Stimulated activated CD4-positive, alpha-beta T cell treated with anti-CD3 and anti-CD28 coated beads, Interleukin-4, amount 100 ng/mL, for 1 hour (primary cell): ENCODE data around the gene PDE3A.
"Not testable (repeated sequence)": the region's sequence is repeated elsewhere in the genome, so short reads cannot be mapped to it uniquely, and the experiment has no call there.

Source experiments
- DNase-seq: peaks from one replicate; pipeline ENCODE4 v3.0.0-alpha.2; 2020

Gene PDE3A

DNA sequence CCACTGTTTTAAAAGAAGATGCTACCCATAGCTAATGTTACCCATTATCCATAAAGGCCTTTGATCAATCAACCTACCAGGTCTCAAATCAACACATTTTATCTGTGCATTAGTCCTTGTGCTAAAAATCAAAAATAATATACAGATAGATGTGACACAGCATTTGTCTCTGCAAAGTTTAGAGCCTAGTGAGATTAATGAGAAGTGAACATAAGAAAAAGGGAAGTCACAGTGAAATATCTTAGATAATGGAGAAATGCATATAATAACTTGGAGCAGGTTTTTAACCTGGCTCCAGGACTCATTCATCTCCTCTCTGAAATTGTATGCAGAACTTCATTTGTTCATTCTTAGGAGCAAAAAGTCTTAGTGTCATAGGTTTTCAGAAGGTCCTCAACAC is 7.2 kb downstream of the PDE3A start:
- no peak for DNase-seq

DNA sequence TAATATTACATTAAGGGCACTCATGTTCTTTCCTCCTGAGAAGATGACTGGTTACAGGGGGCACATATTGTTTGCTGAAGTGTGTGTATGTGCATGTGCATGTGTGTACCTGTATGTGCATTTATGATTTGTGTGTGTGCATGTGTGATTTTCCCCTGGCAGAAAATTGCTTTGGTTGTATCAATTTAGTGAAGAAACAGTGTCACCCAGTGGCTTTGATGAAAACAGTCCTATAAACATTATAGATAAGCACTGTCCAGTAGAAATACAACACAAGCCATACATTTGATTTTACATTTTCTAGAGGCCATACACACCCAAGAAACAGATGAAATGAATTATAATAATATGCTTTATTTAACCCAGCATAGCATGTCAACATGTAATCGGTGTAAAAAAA is 8.6 kb downstream of the PDE3A start:
- no peak for DNase-seq

DNA sequence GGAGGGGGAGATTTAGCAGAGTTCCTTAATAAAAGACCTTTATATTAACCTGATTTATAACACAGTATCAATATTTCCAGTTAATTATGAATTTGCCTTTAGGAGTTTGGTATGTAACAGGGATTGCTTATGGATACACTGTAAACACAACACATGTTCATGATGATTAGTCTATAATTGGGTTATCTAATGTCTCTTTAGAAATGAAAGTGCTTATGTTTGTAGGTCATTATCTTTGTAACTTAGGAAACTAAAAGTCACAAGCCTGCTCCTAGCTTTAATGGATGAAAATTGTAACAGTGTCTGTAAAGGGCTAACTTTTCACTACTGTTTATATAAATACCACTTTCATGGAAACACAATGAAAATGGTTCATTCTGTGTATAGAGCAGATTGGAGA is 9.4 kb downstream of the PDE3A start:
- no peak for DNase-seq

DNA sequence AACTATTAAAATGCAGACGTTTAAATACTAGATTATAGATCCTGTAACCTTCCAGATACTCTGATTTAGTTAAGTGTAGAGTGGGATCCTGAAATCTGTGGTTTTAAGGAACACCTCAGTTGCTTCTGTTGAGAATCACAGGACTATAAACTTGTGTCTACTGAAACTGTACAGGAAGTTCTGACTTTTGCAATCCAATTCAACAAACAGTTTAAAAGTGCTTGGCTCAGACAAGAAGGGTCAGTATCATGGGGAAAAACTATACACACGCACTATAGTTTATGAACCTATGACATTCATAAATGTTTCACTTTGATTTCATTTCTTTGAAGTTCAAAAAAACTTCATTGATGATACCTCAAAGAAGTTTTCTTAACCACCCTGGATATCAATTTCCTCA is 13.8 kb downstream of the PDE3A start:
- DNase-seq: no peak

DNA sequence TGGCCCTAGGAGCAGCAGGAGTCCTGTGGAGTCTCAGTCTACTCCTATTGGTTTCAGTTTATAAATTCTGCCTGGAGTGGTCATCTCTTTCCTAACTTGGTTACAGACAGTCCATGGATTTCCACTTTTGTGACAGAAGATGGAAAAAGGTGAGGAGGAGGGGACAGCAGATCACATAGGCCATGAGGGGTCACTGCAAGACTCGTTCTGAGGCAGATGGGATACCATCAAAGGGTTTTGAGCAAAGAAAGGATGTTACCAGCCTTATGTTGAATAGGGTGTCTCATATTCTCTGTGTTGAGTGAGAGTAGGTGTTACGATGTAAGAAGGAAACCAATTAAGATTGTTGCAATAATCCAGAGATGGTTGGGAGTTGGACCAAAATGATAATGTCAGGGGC is 15.3 kb downstream of the PDE3A start:
- no peak for DNase-seq

DNA sequence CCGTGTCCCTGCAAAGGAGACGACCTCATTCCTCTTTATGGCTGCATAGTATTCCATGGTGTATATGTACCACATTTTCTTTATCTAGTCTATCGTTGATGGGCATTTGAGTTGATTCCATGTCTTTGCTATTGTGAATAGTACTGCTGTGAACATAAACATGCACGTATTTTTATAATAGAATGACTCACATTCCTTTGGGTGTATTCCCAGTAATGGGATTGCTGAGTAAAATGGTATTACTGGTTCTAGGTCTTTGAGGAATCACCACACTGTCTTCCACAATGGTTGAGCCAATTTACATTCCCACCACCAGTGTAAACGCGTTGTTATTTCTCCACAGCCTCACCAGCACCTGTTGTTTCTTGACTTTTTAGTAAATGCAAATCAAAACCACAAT is 16.5 kb downstream of the PDE3A start:
- DNase-seq: not testable (repeated sequence)

DNA sequence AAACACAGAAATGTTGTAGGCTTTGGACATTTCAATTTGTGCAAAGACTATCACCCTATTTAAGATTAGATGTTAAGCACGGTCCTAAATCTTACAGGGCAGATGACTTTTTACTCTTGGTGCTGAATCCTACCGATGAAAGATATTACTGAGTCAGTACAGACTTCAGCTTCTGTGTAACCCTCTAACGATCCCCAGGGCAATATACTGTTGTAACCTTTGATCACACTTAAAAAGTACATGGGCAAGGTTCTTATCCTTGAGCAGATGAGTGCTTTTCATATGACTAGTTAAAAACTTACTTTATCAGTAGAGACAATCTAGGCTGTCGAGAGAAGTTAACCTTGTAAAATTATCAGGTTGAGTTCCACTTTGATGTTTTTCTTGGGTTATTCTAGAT is 22.5 kb downstream of the PDE3A start:
- no peak for DNase-seq

DNA sequence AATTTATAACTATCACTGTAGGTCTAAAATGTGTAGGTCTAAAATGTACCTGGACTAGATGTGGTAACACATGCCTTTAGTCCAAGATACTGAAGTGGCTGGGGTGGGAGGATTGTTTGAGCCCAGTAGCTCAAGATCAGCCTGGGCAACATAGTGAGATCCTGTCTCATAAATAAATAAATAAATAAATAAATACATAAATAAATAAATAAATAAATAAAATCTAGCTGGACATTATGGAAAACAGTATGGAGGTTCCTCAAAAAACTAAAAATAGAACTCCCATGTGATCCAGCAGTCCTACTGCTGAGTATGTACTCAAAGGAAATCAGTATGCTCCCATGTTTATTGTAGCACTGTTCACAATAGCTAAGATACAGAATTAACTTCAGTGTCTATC is 24.0 kb downstream of the PDE3A start:
- no peak for DNase-seq

DNA sequence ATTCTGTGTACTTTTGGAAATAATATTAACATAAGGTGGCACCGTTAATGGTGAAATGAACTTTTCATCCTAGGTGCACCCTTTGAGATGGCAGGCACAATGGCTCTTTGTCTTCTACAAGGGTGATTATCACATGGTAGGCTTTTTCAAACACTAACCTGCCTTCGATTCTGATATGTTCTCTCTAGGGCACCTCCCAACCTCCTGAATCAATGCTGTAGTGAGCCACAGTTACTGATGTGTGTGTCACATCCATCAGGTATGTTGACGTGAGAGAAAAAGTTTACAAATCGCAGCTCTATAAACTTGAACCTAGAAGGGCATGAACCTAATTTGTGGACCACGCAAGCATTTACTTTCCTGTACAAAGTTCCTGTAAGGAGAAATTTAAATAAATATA is 25.4 kb downstream of the PDE3A start:
- no peak for DNase-seq

DNA sequence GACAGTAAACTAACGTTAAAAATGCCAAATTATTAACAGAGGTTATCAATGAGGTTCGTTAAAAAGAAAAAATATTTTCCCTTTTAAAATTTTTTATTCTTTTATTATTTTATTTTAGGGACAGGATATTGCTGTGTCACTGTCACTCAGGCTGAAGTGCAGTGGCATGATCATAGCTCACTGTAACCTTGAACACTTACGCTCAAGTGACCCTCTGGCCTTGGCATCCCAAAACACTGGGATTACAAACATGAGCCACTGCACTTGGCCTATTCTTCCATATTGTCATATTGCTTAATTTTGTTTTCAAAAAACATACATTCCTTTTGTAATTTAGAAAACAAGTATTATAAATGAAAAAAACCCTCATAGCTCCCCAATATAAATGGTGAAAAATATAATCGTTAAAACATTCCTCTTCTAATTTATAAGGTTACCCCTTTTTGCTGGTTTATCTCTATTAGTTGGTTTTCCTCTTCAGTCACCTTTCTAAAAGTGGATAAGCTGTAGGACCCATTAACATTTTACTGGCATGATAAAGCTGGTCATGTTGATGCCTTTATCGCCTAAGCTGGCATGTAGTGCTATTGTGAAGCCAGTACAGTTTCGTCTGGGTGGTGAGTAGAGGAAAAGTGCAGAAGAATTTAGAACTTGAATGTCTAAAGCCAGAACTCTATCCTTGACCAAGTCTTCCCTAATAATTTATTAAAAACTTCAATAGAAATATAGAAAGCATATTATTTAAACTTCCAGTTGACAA is 27.6 kb downstream of the PDE3A start:
- DNase-seq: no peak

DNA sequence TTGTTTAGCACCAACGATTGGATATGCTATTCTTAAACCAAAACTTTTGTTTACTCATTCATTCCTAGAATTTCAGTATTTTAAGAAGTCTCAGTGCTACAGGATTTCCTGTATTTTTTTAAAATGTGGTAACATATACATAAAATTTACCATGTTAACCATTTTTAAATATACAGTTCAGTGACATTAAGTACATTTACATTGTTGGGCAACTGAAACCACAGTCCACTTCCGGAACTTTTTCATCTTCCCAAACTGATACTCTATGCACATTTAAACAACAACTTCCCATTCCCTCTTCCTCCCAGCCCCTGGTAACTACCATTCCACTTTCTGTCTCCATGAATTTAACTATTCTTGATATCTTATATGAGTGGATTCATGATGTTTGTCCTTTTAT is 30.3 kb downstream of the PDE3A start:
- DNase-seq: no peak

DNA sequence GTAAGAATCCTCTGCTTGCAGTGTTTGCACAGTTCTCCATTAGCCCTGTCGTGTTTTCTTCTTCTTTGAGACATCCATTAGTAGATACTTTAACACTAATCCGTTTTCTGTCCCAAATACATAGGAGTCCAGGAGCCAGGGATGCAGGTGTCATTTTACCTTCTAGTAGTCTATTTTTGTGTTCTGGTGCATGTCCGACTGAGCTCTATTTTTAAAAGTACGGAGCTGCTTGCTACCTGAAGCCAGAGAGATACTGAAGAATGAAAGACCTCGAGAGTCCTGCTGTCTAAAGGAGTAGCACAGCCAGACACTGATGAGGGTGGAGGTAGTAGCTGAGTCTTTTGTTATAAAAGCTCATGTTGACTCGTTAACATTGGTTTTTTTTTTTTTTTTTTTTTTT is 31.7 kb downstream of the PDE3A start:
- DNase-seq: no peak

DNA sequence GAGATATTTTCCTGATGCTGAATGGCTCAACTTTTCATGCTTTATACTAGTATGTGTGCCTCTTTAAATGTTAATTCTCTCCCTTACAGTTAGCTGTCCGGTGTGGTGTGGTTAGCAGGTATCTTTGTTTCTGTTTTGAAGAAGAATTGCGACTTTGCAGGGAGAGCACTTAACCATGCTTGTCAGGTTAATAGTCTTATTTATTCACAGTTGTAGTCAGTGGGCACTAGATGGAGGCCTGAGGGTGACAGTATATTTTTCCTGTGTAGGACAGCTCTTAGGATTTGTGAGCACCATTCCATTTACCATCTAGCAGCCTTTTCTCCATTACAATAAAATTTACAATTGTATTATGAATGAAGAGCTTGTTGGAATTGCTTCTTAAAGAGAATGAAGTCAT is 34.9 kb downstream of the PDE3A start:
- DNase-seq: no peak

DNA sequence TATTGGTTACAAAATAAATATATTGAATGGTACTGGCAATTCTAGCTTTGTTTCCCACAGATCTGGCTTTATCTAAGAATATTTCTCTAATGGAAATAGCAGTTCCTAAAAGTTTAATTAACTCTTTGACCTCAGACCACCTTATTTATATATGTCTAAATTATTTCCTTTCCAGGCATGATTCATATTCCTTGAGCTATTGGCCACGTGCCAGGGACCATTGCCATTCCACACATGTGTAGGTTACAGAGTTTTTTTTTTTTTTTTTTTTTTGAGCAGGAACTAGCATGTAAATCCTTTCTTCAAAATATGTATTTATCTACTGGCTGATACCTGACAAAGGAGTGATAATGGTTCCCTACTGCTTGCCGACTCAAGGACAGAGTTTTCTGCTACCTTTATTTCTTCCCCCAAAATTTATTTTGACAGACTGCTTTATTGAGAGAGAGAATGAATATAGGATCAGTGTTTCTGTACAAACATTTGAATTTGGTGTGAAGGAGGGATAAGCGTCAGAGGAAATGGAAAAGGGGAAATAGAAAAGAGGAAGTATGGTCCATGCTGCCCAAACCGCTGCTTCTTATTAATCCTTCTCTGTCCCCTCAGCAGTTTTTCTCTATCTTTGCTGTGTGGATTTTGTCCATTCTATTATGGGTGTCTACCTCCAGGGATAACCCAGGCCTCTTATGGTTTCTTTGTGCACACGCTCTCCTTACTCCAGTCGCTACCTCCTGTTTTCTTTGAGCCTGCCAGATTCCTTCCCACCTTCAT is 36.4 kb downstream of the PDE3A start:
- no peak for DNase-seq

DNA sequence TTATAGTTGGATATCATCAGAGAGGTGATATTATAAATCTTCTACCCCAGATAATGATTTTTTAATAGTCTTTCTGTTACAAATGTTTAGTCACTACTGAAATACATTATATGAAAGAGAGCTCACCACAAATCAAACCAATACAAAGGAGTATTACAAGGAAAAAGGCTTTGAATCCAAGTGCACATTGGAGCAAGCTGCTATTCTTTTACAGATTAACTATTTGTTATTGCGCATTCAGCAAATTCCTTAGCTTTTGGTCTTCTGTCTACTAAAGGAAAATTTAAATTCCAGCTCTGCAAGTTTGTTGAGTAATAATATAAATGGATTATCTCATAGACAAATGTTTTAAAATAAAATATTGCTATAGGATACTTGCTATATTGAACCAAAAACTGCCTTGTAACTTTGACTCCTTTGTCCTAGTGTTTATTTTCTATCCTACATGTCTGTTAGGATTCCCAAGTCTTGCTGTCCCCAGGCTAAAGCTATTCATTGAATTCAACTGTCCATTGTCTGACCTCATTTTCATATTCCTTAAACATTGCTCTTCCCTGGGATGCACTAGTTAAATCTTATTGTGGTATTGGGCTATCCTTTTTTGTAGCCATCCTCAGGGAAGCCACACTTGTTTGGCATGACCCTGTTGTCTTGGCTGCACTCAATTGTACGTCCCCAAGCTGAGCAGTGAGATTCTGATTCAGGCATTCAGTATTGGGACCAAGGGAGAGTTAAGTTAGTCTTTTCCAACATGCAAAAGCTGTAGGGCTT is 41.5 kb downstream of the PDE3A start:
- no peak for DNase-seq

DNA sequence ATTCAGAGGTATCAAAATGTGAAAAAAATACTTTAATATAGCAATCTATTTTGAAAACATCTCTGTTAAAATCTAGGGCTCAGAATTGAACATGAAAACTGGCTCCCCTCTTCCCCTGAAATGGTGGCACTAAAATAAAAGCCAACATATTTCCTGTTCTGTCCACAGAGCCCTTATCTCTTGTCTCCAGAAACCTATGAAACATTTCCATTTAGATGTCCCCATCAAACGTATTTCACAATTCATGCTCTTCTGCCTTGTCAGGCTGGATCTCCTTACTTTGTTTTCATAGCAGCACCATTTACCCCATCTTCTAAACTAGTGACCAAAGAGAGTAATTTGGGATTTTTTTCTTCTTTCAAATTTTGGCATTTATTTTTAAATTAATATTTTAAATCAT is 42.4 kb downstream of the PDE3A start:
- DNase-seq: no peak

DNA sequence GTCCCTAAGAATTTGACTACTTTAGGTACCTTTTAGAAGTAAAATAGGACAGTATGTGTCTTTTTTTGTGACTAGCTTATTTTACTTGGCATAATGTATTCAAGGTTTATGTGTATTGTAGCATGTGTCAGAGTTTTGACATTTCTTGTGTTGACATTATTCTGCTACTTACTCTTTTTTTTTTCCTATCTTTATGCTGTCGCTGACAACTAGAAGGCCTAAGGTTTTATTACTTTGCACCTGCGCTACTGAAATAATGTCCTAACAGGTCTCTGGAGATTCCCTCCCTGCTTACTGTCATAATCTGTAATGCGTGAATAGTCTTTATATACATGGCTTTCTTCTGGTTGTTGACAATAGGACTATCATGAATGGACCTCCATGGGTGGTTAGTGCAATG is 43.0 kb downstream of the PDE3A start:
- no peak for DNase-seq

DNA sequence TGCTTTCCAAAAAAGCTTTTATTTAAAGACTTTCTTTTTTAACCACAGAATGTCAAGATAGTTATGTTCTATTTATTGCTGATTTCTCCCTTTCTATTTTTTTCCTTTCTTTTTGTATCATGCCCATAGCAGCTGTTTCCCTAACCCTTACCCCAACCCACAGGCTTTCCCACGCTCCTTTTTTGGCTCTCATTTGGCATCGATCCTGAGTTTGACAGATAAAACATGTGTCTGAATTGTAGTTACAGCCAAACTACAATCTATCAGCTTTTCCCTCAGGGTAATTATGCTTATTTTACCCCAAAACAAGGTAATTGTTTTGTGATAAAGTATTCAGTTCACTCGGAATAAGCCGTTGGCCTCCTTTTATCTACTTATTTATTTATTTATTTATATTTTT is 46.7 kb downstream of the PDE3A start:
- no peak for DNase-seq

DNA sequence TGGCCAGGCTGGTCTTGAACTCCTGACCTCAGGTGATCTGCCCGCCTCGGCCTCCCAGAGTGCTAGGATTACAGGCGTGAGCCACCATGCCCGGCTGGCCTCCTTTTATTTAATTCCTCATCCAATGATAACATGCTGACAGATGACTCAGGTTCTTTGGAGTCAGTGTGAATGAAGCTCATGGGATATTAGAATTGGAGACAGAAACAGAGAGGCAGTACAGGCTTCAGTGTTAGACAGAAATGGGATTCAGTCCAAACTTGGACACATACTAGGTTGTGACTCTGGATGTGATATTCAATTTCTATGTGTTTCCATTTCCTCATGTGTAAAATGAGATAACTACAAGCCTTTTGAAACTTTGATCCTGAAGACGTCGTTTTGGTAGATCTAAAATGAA is 47.3 kb downstream of the PDE3A start:
- no peak for DNase-seq

DNA sequence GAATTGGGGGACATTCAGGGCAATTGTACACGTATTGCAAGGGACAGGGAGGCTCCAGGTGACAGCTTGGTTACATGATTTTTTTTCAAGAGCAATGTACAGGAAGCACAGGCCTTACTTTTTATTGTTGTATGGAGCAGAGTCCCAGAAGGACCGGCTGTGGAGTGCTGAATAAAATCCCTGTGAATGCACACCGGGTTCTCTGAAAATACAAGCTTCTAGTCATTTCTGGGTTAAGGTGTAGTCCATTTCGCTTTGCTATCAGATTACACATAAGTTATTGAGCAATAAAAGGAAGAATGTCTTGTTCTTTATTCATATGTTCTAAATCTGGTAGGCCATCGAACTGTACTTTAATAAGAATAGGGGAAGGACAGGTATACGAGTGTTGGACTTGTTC is 52.2 kb downstream of the PDE3A start:
- DNase-seq: no peak

DNA sequence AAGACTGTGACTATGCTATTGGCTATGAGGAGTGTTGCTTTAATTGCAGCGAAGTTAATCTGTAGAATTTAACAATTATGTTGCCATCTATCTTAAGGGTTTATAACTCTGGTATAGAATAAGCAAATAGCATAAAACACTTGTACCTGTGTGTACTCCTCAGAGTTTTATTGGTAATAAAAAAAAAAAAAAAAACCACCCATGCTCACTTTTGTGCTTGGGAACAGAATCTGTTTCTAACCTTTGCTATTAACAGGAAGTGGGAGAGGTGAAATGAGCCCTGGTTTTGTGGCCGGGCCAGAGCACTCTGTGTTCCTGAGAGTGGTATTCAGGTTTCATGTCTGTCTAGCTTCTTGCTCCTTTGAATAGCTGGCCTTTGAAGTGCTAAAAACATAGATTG is 53.1 kb downstream of the PDE3A start:
- DNase-seq: no peak

DNA sequence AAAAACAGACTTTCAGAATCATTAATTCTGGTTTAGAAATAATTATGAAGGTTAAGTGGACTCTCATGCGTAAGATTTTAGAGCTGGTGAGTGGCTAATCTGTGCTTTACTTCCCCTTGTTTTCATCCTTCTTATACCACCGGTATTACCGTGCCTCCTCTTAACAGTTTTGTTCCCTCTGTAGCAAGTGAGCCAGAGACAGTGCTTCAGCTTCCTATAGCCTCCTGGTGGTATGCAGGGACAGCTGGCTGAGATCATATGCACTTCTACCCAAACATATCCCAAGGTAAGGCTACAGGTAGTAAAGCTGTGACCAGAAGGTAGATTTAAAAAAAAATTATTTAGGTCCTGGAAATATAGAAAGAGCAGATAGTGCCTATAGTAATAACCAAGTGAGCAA is 55.2 kb downstream of the PDE3A start:
- no peak for DNase-seq

DNA sequence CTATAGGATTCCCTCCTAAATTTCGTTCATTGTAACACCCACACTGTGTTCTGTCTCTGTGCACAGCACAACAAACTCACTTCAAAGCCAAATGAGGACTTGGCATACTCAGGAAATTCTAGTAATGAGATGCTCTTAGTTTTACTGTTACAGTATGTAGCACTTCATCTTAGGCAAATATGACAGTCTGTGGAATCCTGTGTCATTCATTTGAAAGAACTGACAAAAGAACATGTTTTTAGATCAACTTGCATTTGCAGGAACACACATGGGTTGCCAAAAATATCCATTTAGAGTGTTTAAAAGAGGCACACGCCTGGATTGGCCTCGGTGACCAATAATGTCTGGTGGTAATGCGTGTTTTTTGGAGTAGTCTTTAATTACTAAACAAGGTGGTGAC is 56.5 kb downstream of the PDE3A start:
- DNase-seq: no peak

DNA sequence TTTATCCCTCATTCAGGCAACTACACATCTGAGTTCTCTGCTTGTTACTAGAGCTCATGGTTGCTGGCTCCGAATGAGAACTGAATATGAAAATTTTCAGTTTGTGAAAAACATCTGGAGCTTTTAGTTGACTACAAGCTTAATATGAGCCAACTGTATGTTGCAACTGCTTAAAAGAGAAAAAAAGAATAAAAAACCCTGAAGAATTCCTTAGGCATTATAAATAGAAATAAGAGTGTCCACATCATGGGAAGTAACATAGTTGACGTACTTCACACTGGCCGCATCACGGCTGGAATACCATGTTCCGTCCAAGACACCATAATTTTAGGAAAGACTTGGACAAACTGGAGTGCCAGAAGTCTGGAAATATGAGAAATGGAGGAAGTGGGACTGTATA is 57.9 kb downstream of the PDE3A start:
- DNase-seq: no peak
